Bladder microvascular endothelial cell (primary cell): ENCODE measurements around the gene ARHGEF35. TPM values are rescaled to one million over a fixed set of nuclear protein-coding genes. Genes with fewer than 3 reads are reported as not detected.

ENCODE experiments used
- total RNA-seq: library from RNA; depleted of rRNA; stranded (reverse); fragments of >200 nt; gene quantifications from 2 replicates; pipeline ENCODE4 v1.2.3, GENCODE V29; 2014

The ARHGEF35 gene
- total RNA-seq: 0.06 and 0.32 TPM in 2 replicates

GRCh38 chr7:144195212-144195872 lies at the start of gene ARHGEF35:
Gene ARHGEF35, minus strand, starts transcription at chr7:144195833. Its CDS starts 7,450 bp downstream, at chr7:144188383.

GRCh38 chr7:144239365-144239764 lies 43.7 kb upstream of the ARHGEF35 start, which contains the start of gene OR2A42:
Gene OR2A42, minus strand, starts transcription at chr7:144239605. Its CDS starts 6,762 bp downstream, at chr7:144232843.

DNA sequence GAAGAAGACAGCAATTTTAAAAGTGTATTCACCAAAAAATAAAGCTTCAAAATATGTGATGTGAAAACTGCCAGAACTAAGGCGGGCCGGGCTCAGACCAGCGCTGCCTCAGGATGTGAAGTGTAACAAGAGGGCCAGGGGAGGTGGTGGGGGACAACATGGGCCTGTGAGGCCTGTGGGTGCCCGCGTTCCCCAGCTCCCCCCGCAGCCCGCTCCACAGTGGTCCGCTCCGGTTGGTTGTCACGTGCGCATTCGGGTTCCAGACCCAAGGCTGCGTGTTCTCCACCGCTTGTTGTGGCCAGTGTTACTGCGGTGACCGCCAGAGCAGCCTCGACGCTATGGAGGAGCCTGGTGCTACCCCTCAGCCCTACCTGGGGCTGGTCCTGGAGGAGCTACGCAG lies 12.5 kb downstream of the ARHGEF35 start, which contains the start of gene CTAGE4:
TSS of gene CTAGE4 (plus strand) at position 301 of the 400 bp plus-strand sequence. CDS start at position 339, 38 bp downstream.

Other genes starting within 250 kb of the ARHGEF35 start
- under 0.01 TPM in 1 of 2 replicates, not detected in the other for gene OR2F1, start 241.0 kb downstream of the ARHGEF35 start, total RNA-seq
- not detected in 2 replicates for gene OR6B1, start 195.5 kb downstream of the ARHGEF35 start, total RNA-seq
- gene OR2A5, start 146.9 kb downstream of the ARHGEF35 start, total RNA-seq: not detected in 2 replicates
- not detected in 2 replicates for gene OR2A25, start 126.0 kb downstream of the ARHGEF35 start, total RNA-seq
- not detected in 2 replicates for gene OR2A12, start 109.6 kb downstream of the ARHGEF35 start, total RNA-seq
- gene OR2A2, start 86.2 kb downstream of the ARHGEF35 start, total RNA-seq: not detected in 2 replicates
- not detected in 2 replicates for gene OR2A14, start 72.7 kb downstream of the ARHGEF35 start, total RNA-seq
- not detected in 2 replicates for gene CTAGE4, start 12.4 kb downstream of the ARHGEF35 start, total RNA-seq
- gene OR2A42, start 43.8 kb upstream of the ARHGEF35 start, total RNA-seq: not detected in 2 replicates
- gene OR2A7, start 69.0 kb upstream of the ARHGEF35 start, total RNA-seq: not detected in 2 replicates
- not detected in 2 replicates for gene CTAGE8, start 73.5 kb upstream of the ARHGEF35 start, total RNA-seq
- gene OR2A1, start 116.6 kb upstream of the ARHGEF35 start, total RNA-seq: not detected in 2 replicates
- 0.06 and 0.16 TPM in 2 replicates for gene ARHGEF5, start 159.6 kb upstream of the ARHGEF35 start, total RNA-seq
- not detected in 2 replicates for gene NOBOX, start 207.9 kb upstream of the ARHGEF35 start, total RNA-seq